ENCODE measurements around the gene ETFA.

ETFA gene

GRCh38 chr15:76191539-76192244 is 119.6 kb downstream of the ETFA start:
- no peak for DNase-seq

DNA sequence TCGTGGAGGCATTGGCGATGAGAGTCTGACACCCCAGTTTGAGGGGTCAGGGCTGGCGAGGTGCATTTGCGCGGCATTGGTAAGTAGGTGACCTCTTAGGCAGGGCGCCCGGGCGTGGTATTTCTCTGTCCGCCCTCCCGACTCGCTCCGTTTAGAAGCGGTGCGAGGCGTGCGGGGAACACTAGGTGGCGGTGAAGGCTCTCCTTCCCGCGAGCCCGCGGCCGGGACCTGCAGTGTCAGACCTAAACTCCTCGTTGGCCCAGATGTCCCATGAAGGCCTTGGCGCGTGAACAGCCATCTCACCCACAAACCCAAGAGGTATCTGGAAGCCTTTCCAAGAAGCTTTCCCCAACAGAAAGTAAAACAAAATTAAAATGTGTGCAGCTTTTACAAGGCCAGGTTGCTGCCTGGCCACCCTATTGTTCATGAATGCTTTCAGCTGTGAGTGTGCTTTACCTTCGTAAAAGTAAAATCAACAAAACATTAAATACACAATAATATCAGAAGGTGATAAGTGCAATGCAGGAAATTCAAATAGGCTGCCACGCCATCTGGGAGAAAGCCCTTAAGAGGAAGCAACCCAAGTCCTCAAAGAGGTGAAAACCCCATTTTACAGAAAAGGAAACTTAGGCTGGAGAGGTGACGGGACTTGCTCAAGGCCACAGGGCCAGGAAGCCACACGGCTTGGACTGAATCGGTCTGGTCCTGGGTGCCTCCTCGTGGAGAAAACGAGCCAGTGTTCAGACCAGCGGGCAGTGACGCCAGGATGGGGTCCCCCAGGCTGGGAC is 120.3 kb downstream of the ETFA start:
- DNase-seq = no peak

DNA sequence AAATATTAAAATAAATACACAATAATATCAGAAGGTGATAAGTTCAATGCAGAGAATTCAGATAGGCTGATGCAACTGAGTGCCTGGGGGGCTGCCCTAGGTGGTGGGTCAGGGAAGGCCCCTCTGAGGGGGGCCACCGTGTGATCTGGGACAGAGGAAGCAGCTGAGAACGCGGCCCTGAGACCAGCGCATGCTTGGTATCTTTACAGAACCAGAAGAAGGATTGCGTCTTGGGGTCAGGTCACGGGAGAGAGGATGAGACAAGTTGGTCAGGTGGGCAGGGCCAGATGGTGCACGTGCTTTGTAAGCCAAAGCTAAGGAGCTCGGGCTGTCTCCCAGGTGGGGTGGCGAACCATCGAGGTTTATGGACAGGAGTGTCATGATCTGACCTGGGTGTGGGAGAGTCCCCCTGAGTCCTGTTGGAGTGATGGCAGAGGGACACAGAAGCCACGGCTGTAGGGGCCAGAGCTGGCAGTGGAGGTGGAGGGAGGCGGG is 121.2 kb downstream of the ETFA start:
- DNase-seq = no peak

- DNase-seq = no peak
Observed at GRCh38 chr15:76189106-76189505, 122.2 kb downstream of the ETFA start.

GRCh38 chr15:76187163-76187562 is 124.1 kb downstream of the ETFA start:
- no peak for DNase-seq

DNA sequence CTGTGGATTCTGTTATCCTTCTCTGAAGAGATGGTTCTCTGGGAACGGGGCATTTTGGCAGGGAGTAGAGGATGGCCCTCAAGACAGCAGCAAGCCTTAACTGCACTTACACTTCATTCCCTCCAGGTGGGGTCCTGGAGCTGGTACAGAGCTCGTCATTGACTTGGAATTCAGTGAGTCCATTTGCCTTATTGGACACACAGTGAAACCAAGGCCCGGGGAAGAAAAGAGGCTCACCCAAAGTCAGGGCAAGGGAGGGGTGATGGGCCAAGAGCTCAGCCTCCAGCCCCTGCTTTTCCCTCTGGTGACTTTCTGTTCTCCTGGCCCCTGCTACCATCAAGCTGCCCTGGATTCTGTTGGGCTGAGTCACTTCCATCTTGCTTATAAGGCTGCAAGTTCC is 125.6 kb downstream of the ETFA start:
- no peak for DNase-seq

- no peak for DNase-seq
Observed at GRCh38 chr15:76184650-76185035, 126.6 kb downstream of the ETFA start.

GRCh38 chr15:76183930-76184649 is 127.2 kb downstream of the ETFA start:
- no peak for DNase-seq

- no peak for DNase-seq
Observed at GRCh38 chr15:76181705-76182107, 129.6 kb downstream of the ETFA start.

- no peak for DNase-seq
Observed at GRCh38 chr15:76180321-76180720, 130.9 kb downstream of the ETFA start.

DNA sequence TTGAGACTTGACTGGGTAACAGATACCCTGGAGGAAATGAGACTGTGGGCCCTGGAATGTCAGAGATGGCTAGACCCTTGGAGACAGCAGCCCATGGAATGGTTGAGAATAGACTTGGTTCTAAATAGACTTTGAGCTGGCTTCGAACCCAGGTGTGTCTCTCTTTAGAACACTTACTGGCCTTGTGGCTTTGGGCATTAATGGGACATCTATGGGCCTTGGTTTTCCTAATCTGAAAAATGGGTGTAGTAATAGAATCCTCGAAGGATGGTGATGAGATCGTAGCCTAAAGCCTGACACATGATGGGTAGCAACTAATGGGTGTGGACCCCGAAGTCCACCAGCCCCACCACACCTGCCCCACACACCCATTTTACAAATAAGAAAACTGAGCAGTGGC is 132.2 kb downstream of the ETFA start:
- DNase-seq = no peak

DNA sequence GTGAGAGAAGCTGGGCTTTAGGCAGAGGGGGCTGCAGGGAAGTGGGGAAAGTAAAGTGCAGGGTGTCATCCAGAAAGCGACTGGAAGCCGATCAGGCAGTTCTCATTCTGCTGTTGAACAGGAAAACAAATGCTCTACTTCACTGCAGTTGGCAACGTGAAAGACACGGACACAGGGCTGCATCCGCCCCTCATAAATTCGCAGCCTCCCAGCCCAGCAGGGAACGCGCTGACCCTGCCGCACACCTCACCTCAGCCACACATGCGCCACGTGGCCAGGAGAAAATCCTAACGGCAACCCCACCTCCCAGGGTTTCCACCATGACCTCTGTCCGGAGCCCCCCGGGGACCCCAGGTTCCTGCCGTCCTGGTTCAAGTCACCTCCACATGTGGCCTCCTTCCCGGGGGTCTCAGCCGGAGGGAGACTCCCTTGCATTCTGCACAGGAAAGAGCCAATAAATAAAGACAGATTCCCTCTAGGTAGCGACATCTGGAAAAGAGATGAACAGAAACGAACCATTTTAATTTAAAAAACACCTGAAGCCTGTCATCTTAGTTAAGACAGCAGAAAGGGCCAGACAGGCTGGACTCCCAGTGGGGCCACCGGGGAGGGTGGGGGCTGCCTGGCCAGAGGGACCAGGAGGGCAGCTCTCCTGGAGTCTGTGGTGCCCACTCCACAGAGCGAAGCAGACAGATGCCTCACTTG is 132.8 kb downstream of the ETFA start:
- no peak for DNase-seq

DNA sequence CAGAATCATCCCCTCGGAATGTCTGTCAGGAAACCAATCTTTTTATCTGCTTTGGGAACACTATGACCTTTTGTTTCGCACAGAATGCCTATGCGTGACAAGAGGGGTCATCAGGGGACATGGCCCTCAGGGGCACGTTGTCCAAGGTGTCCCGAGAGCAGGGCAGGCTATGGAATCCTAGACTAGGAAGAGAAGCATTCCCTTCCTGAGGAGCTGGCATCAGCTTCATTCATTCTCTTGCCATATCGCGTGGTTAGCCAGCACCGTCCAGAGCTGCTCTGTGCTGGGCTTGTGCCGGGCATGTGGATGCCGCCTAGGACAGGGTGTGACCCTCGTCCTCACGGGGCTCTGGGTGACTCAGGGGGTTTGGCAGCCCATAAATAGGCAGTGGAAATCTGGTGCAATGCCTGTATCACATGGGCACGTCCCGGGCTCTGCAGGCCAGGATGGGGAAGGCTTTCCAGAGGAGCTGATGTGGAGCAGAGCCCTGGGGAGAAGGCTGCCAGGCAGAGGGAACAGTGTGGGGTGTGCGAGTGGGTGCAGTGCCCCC is 133.7 kb downstream of the ETFA start:
- no peak for DNase-seq

GRCh38 chr15:76176487-76177085 is 134.7 kb downstream of the ETFA start:
- no peak for DNase-seq

GRCh38 chr15:76176059-76176458 is 135.2 kb downstream of the ETFA start:
- no peak for DNase-seq

DNA sequence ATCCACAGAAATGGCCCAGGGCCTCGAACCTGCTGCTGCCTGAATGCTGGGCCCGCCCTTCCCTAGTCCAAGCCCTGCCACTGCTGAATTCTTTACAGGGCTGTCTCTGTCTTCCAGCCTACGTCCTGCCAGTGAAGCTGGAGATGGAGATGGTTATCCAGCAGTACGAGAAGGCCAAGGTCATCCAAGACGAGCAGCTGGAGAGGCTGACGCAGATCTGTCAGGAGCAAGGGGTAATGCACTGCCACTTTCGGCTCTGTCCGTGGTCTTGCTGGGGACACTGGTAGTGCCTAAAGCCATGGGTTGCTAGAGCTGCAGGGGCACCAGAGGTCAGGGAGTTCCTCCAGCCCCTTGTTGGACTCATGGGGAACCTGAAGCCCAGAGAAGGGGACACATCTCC is 135.8 kb downstream of the ETFA start:
- DNase-seq = no peak

GRCh38 chr15:76174654-76175053 is 136.6 kb downstream of the ETFA start:
- DNase-seq = no peak

GRCh38 chr15:76173317-76173834 is 137.9 kb downstream of the ETFA start:
- DNase-seq = no peak

DNA sequence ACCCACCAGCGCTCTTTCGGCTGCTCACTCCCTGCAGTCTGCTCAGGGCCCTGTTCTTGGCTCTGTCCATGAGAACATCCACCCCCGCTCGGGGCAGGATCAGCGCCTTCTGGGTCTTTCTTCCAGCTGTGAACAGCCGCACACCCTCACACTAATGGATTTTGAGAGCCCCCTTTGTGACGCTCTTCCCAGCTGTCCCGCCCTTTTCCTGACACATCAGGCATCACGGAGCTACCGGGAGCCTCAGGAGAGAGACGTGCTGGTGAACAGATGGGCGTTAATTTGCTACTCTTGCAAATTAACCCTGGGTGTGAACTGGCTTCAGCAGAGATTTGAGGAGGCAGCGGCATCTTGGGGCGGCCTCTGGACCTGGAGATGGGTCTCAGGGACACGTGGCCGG is 138.5 kb downstream of the ETFA start:
- DNase-seq = no peak

DNA sequence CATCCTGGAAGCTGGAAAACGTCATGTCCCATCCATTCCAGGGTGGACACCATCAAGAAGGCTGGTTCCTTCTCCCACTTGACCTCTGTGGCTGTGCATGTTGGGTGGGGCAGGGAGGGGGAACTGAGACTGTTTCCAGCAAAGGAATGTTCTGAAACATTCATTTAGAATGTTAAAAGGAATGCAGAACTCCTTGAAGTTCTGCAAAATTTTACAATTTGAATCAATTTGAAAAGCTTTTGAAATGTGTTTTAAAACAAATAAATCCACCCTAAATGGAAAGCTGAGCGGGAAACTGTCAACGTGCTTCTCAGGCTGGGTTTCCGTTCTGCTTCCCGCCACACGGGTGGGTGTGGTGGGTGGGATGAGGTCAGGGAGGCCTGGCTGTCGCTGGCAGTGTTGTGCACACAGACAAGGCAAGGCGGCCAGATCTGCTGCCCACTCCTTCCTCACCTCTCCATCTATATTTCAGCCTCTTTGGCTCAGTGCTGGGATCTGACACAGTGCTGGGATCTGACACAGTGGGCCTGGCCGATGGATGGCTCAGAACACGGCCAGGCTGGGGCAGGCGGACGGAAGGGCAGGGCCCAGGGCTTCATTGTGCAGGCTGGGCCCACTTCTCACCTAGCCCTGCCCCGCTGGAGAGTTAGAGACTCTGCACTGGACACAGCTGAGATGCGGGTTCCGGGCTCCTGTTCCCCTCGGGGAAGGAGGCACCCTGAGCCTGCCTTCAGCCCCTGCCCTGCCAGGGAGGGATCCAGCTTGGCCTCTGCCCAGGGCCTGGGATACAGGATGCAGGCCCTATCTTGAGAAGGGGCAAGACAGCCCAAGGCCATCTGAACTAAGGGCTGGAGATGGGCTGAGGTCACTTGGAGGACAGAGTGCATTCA is 141.1 kb downstream of the ETFA start:
- DNase-seq = no peak

DNA sequence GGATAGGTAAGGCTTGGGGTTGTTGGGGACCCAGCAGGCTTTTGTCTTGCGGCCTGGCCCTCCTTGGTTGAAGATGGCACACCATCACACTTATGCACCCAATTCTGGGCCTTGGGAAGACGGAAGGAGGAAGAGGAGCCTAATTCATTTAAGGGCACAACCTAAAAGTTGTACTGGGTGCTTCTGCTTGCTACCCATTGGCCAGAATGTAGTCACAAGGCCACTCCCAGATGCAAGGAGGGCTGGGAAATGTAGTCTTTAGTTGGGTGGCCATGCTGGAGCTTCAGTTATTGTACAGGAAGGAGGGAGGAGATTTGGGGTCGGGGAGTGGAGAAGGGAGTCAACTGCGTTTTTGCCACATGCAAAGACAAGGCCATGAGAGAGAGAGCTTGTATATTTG is 142.3 kb downstream of the ETFA start:
- DNase-seq = no peak
